ENCODE data around the gene TLL2.

- TF ChIP-seq NFE2L1 (CRISPR knock-in tag; IDR thresholded peaks at IDR 0.05) (no peak), ZNF532 (CRISPR knock-in tag; IDR thresholded peaks at IDR 0.05; ENCODE audit: borderline replicate concordance) (no peak)
These were observed 132.9 kb downstream of the TLL2 start for GRCh38 chr10:96380821-96381220.

All from WTC11 (cell line).